GM18519 (cell line): ENCODE results near the gene PRMT3.
A peak's percentile ranks its signal among the peaks of the same experiment; 100 is the strongest.
"Not testable (repeated sequence)": the region's sequence is repeated elsewhere in the genome, so short reads cannot be mapped to it uniquely, and the experiment has no call there.

Experiments
- ATAC-seq: cut with Tn5 transposase; IDR thresholded peaks from one replicate; pipeline ENCODE4 v1.9.1; 2021; ENCODE audit warnings: mild to moderate bottlenecking, moderate library complexity; ENCODE audit not compliant: unreplicated experiment, low FRiP score

The PRMT3 gene

DNA sequence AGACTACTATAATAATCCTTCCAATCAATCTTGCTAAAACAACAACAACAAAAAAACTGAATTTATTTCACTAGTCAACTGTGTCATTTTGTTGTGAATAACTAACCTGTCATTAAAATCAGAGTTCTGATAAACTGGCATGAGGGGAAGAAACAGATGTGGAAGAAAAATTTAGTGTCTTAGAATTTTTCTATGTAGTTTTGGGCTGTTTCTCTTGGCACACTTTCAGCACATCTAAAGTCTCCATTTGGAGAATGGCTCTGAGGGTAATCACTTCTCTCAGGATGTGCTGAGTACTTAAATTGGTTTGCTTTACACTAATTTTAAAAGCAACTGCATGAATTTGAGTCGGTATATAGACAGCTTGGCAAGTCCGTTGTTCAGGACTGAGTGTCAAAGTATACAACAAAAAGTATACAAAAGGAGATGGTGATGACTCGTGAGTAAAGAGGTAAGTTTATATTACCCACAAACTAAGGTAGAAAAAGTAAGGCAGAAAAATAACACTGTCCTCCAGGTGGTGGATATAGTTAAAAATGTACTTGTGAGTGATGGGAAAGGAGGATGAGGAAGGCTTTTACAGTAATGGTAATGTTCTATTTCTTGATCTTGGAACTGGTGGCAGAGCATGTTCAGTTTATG, 13.8 kb upstream of the PRMT3 start:
- no peak for ATAC-seq

DNA sequence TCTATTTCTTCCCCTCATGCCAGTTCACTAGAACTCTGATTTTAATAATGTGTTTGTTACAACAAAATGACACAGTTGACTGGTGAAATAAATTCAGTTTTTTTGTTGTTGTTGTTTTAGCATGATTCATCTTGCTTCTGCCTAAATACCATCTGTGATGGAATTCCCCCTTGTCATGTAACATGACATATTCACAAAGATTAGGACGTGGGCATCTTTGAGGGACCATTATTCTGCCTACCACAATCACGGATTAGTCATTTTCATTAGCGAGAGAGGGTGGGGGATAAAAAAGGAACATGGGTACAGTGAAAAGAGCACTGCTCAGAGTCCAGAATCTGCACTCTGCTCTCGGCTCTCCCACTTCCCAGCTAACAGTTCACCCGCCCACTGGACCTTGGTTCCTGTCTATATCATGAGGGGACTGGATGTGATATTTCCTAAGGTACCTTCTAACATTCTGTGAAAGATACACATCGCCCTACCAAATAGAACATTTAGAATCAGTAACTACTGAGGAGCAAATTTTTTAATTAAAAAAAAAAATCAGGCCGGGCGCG, 12.7 kb upstream of the PRMT3 start:
- ATAC-seq, result no peak

DNA sequence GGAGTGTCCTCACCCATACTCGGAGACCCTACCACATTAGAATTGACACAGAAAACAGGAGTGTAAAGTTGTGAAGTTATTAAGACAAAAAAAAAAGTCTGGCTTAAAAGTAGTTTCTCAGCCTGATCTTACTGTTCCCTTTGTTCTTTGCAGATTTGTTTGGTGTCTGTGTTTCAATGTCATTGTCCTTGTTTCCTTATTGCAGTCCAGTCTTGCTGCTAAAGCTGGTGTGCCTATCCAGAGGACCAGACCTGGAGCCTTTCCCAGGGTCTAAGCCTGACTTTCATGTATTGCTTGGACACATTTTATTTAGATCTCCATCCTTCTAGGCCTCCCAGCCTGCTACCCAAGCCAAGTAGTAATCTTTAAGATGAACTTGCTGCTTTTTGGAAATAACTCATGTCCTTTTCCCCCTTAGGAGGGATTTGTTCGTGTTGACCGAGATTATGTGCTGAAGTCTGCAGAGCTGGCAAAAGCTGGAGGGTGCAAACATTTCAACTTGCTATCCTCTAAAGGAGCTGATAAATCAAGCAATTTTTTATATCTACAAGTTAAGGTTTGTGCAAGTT, 11.3 kb upstream of the PRMT3 start:
- no peak for ATAC-seq

DNA sequence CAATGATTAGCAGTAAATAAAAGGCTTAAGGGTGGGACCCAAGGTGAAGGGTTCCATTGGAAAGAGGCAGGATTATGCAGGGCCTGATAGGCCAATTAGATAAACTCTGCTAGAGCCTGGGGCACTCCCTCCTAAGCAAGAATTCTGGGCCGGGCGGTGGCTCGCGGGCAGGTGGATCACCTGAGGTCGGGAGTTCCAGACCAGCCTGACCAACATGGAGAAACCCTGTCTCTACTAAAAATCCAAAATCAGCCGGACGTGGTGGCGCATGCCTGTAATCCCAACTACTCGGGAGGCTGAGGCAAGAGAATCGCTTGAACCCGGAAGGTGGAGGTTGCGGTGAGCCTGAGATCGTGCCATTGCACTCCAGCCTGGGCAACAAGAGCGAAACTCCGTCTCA, 1.5 kb upstream of the PRMT3 start:
- ATAC-seq, result not testable (repeated sequence)

DNA sequence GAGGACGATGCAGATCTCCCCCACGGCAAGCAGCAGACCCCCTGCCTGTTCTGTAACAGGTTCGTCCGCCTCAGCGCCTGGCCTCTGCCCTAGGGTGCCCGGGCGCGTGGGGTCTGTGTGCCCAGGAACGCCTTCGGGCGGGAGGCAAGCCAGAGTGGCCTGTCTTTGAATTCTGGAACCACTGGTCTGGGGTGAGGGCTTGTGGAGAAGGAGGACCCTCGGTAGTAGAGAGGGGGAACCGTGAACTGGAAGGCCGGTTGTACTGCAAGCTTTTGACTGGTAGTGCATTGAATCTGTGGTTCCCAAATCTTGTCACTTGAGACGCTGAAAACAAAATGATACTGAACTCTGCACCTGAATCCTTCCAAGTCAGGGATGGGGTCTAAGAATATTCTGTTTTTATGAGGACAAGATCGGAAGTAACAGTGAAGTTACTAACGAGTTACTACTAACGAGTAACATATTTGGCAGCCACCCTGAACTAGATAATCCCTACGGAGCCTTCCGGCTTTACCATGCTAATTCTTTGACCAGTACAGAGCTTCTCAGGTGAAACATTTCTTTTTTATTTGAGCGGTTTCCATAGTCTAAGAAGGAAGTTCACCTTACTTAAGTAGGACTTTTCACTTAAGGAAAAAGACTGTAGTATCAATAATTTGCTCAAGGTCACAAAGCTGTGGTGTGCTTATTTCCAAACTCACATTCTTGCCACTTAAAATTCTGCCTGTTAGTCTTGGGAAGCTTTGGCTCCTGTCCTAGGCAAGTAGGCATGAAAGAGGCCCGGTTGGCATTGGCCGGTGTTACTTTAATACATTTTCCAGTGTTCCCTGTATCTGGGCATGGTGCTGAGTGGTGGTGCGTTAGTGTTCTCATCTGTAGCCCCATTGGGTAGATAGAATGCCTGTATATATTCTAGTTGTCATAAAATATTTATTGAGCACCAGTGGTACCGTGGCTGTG, 860 bp downstream of the PRMT3 start:
- peak; percentile 14 for ATAC-seq

DNA sequence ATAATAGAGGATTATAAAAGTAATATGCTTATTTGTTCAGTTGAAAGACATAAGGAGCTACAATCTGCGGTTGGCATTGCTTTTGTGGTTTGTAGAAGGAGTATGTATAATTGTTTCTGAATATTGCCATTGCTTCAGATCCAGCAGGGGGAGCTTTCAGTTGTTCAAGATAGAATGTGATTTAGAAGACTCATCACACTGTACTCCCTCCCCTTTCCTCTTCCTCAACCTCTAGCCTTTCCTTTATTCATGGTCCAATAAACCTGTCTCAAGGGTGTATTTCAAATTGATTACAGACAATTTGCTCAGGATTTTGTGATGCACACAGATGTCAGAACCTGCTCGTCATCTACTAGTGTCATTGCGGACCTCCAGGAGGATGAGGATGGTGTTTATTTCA, 9.8 kb downstream of the PRMT3 start:
- ATAC-seq, result peak; percentile 78

DNA sequence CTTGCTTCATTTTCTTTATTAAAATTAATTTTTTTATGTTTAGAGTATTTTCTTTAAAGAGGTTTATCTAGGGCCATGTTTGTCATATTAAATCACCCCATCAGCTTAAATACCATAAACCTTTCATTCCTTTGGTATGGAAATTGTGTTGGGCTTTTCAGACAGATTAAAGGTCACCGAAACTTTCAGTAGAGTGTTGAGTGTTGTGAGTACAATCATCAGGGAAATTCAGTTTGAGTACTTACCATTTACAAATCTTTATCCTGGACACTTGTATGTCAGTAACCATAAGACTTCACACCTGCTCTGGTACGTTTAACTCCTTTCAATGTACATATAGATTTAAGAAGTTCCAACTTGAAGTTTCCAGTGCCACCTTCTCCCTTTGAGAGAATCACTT, 12.0 kb downstream of the PRMT3 start:
- ATAC-seq, result no peak

DNA sequence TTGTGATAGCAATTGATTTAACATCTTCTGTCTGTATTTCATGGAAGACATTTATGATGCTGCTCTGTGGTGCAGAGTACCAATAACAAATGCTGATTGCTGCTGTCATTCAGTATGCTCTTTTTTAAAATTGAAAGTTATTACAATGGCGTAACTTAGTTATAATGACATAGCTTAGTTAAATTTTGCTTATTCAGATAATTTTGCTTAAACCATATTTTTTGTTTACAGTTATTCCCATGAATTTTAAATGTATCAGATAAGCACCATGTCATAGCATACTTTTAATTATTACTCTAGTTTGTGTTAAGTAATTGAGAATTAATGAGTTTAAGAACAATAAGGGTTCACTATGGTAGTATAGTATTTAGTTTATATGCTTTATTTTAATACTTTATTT, 15.5 kb downstream of the PRMT3 start:
- no peak for ATAC-seq

DNA sequence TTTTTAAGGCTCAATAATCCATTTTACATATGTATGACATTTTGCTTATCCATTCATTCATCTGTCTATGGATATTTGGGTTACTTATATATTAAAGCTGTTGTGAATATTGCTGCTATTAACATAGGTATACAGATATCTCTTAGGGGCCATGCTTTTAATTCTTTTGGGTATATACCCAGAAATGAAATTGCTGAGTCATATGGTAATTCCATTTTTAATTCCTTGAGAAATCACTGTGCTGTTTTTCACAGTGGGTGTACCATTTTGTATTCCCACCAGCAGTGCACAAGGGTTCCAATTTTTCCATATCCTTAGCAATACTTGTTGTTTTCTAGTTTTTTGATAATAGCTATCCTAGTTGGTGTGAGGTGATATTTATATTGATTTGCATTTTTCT, 19.0 kb downstream of the PRMT3 start:
- ATAC-seq, result no peak

DNA sequence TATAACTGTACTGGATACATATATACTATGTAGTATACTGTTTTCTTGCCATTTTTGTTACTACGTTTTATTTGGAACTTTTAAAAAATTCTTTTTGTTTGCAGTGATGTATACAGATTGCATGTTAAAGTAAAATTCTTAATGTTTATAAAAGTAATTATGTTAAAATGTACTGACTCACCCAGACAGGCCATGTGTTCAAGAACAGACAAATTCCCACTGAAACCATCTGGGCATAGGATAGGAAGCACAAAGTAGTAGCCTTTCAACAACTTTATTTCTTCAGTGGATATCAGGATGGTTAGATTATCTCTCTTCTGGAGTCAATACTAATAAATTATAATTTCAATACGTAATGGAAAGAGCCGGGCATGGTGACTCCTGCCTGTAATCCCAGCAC, 19.8 kb downstream of the PRMT3 start:
- no peak for ATAC-seq

DNA sequence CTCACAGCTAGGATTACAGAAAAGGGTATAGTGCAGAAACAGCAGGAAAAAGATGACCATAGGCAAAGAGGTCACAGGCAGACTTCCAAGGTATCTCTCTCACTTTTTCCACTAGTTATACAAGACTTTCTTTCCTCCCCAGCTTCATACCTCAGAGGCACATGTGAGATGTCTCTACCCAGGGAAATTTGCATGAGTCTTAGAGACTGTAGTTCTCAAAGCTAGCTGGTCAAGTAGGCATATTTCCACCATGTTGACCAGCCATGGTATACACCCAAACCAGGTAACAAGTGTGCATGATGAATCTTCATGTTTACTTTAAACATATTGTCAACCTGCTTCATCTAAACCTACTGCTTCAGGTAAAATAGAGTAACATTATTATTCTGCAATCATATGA, 27.9 kb downstream of the PRMT3 start:
- no peak for ATAC-seq

DNA sequence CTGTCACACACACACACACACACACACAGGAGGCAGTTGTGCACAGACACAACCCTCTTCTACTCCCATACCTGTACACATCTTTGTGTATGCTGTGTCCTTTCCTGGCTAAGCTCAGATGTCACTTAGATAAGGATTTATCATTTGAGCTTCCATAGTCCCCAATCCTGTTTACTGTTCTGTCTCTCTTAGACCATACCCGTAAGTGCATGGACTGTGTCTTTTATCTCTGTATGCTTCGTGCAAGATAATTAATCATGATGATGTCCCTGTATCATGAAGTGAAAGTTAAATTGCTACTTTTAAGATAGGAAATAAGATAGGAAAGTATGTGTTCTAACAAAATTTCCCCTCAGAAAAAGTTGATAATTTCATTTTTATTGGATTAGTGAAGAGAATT, 30.3 kb downstream of the PRMT3 start:
- no peak for ATAC-seq

DNA sequence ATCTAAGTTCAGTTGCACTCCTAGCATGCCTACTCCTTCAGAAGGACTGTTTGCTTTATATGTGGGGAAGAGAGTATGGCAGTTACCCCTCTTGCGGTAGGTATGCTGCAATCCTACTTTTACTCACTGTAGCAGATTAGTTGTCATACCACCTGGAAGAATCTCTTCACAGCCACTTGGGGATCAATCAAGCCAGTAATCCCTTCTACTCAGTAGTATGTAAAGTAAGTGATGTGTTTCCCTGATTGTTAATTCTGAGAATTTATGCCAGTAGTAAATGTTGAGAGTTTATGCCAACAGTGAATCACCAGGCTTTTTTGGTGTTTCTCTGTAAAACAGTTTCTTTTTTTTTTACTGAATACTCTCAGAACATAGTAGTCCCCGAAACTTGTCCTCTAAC, 34.4 kb downstream of the PRMT3 start:
- no peak for ATAC-seq

DNA sequence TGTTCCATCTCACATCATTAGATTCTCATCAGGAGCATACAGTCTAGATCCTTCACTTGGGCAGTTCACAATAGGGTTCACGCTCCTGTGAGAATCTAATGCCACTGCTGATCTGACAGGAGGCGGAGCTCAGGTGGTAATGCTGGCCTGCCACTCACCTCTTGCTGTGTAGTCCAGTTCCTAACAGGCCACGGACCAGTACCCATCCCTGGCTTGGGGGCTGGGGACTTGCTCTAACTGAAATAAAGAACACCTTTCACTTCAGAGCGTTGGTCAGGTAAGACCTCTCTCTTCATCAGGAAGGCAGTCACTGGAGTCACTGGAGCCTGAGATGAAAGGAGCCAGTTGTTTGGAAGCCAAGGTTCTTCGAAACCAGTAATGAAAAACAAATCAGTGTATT, 41.7 kb downstream of the PRMT3 start:
- ATAC-seq, result no peak

DNA sequence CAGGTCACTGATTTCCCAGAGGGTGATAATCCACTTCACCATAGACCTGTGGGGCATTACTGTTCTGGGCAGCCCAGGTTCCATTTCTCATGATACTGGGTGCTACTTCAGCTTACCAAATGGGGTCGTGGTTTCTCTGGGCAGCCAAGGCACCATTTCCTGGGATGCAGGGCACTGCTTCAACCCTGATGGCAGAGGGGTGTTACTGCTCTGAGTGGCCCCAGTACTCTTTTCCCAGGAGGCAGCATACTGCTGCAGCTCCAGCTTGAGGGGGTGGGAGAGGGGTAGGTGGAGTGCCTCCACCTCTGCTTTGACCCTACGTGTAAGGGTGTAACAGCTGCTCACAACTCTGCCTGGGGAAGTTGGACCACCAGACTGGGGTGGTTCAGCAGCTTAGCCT, 51.1 kb downstream of the PRMT3 start:
- ATAC-seq, result no peak

DNA sequence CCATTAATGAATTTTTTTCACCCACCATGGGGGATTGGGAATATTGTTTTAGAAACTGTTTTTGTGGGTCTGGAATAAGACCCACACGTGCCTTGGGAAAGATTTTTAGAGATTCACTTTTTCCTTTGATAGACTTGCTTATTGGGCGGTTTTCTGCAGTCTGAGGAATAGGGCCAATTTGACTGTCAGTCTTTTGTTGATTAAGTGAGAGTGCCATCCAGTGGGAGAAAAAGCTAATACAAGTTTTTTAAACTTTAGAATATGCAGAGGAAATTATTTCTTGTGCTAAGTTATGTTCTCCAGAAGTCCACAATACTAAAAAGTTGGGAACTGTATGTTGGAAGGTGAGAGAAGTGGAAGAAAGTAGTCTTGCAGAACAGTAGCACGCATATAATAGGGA, 56.1 kb downstream of the PRMT3 start:
- no peak for ATAC-seq

DNA sequence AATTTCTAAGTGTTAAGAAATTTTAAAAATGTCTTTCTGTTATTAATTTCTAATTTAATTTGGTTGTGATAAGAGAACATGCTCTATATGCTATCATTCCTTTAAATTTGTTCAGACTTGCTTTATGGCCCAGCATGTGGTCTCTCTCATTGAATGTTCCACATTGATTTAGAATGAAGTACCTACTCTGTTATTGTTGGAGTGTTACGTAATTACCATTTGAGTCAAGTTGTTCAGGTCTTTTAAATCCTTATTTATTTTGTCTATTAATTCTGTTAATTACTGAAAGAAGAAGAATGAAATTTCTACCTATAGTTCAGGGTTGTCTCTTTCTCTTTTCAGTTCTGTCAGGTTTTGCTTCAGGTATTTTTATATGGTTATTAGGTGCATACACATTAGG, 57.0 kb downstream of the PRMT3 start:
- ATAC-seq, result no peak

DNA sequence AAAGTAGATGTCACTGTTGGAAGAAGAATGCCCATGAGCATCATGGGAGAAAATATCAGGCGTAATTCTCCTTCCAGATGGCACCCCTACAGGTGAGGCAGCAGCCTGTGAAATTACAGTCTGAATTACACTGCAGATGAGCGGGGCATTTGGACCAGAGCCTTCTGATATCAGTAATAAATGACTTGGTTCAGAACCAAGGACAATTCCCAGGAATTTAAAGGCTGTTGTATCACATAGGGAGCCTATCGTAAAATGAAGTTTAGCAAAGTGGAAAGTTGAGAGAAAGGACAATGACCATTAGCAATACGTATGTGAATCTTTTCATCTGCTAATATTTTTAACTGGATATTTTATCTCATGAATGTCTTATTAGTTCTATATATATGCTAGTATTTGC, 61.3 kb downstream of the PRMT3 start:
- no peak for ATAC-seq

DNA sequence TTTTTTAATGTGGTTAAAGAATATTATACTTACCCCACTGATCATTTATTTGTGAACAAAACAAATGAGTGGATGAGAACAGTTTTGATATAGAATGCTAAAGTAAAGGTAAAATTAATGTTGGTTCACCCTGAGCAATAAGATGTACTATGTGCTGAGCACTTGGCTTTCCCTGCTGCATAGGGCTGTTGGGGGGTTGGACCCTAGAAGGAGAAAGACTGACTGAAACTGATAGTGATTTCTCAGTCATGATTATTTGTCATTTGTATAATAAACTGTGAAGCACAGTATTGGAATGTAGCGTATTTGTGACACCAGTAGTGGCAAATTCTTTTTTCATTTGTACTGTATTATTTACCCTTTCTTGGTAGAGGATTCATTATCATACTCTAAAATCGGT, 63.3 kb downstream of the PRMT3 start:
- ATAC-seq, result no peak

DNA sequence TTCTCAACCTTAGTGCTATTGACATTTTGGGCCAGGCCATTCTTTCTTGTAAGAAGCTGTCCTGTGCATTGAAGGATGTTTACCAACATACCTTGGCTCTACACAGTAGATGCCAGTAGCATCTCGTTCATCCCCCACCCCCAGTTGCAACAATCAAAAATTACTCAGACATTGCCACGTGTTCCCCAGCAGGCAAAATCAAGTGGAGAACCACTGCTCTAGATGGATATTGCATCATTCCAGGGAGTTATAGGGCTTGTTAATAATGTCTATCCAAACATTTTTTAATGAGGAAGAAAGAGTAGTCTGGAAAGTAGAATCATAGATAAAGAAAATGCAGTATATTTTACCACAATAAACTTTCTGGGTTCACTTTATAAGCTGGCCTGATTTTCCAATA, 64.1 kb downstream of the PRMT3 start:
- no peak for ATAC-seq

DNA sequence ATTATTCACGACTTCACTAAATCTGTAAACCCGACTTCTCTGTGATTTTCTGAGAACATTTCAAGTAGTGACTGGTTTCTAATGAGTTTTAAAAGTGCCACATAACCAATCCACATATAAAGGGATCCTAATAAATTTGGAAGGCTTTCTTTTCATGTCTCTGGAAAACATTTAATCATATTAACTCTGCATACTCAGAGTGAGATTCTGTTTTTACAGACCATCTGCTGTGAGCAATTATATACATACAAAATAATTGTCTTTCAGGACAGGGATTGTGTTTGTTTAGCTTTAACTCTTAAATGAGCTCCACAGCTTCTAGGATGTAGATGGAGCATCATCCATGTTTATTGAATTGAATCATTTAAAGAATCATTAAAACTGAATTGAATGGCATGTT, 65.1 kb downstream of the PRMT3 start:
- ATAC-seq, result no peak
